HCT116 (cell line): ENCODE results near the gene LSAMP. TPM values are rescaled to one million over a fixed set of nuclear protein-coding genes. Genes with fewer than 3 reads are reported as not detected.

Source experiments
- ATAC-seq: fragments of 200-7000 bp; cut with Tn5 transposase; 2 replicates; pipeline ENCODE4 v1.9.1; 2020; ENCODE audit warnings: mild to moderate bottlenecking, moderate library complexity
- BruUV-seq: library from RNA; stranded (reverse); fragments of 400-500 nt; replicated peaks from 2 replicates; lab custom pipeline; 2021; lab: Mats Ljungman, UMichigan
- CTCF ChIA-PET: fragments of 300-600 bp; sonication (Branson Sonifier 250); formaldehyde crosslinking; loops from one replicate; lab custom pipeline; 2021; ENCODE audit warnings: antibody characterized with exemption; lab: Charles Lee
- POLR2A ChIA-PET: fragments of 300-600, 350-600 bp; sonication (Branson Sonifier 250); formaldehyde crosslinking; loops from one replicate; lab custom pipeline; 2021; ENCODE audit warnings: antibody characterized with exemption; lab: Charles Lee
- RAD21 ChIA-PET, 2 experiments: fragments of 300-600 bp; sonication (Branson Sonifier 250); formaldehyde crosslinking; loops; one replicate each; lab custom pipeline; 2023; ENCODE audit warnings: low total read pairs in 2 of 2; ENCODE audit not compliant: uncharacterized antibody in 2 of 2, unreplicated experiment in 2 of 2, low non-redundant PET in 1 of 2; lab: Charles Lee
- DNase-seq: peaks from one replicate; pipeline ENCODE4 v3.0.0-alpha.2; 2010; ENCODE audit warnings: low read depth, low spot score
- H2AFZ ChIP-seq: fragments of 200-600 bp; shearing (Covaris generic), sonication (generic); 2 replicates; pipeline ENCODE4 v1.6.1; 2017; ENCODE audit warnings: low read depth, mixed run types, mixed read lengths, antibody characterized with exemption, low read length; ENCODE audit not compliant: poor library complexity, severe bottlenecking
- H3K27ac ChIP-seq: 2 replicates; pipeline ENCODE4 v1.5.1; 2012; ENCODE audit warnings: low read depth, low read length
- H3K27me3 ChIP-seq: fragments of 200-600 bp; sonication (generic); 2 replicates; pipeline ENCODE4 v1.6.1; 2016; ENCODE audit warnings: mixed run types, low read length, mixed read lengths; ENCODE audit not compliant: insufficient read depth
- H3K36me3 ChIP-seq, 2 experiments: fragments of 200-500 bp in 1 of 2; fragments of 200-600 bp in 1 of 2; sonication (Bioruptor generic) in 1 of 2; sonication (generic) in 1 of 2; 2 replicates each; pipeline versions ENCODE4 v1.5.1 to v1.6.1; 2014 to 2016; ENCODE audit warnings: low read length in 2 of 2, inconsistent platforms in 1 of 2, mixed read lengths in 1 of 2, mixed run types in 1 of 2; ENCODE audit not compliant: insufficient read depth in 2 of 2, control insufficient read depth in 1 of 2
- H3K4me1 ChIP-seq, 2 experiments: fragments of 200-600 bp in 1 of 2; sonication (generic) in 1 of 2; 2 replicates each; pipeline versions ENCODE4 v1.5.1 to v1.6.1; 2012 to 2017; ENCODE audit warnings: low read length in 2 of 2, inconsistent platforms in 1 of 2, mild to moderate bottlenecking in 1 of 2, mixed read lengths in 1 of 2, mixed run types in 1 of 2, moderate library complexity in 1 of 2; ENCODE audit not compliant: insufficient read depth in 2 of 2, control insufficient read depth in 1 of 2
- H3K4me2 ChIP-seq: fragments of 200-600 bp; sonication (generic); 2 replicates; pipeline ENCODE4 v1.6.1; 2017; ENCODE audit warnings: mixed run types, low read length, mixed read lengths
- H3K4me3 ChIP-seq, 2 experiments: fragments of 200-600 bp in 1 of 2; sonication (generic) in 1 of 2; replicated peaks in 1 of 2; 2 replicates each; pipeline ENCODE4 v1.5.1; 2011 to 2016; ENCODE audit warnings: low read length in 2 of 2, control low read depth in 1 of 2, low read depth in 1 of 2, mild to moderate bottlenecking in 1 of 2, mixed read lengths in 1 of 2, mixed run types in 1 of 2
- H3K79me2 ChIP-seq: fragments of 200-600 bp; sonication (generic); 2 replicates; pipeline ENCODE4 v1.6.1; 2017; ENCODE audit warnings: mild to moderate bottlenecking, mixed run types, low read length, moderate library complexity, mixed read lengths; ENCODE audit not compliant: insufficient read depth
- H3K9ac ChIP-seq: fragments of 200-600 bp; sonication (generic); 2 replicates; pipeline ENCODE4 v1.6.1; 2016; ENCODE audit warnings: low read length, mixed read lengths
- H3K9me2 ChIP-seq: fragments of 200-600 bp; sonication (generic), shearing (Covaris generic); 2 replicates; pipeline ENCODE4 v1.6.1; 2017; ENCODE audit warnings: mixed run types, mild to moderate bottlenecking, moderate library complexity; ENCODE audit not compliant: insufficient read depth
- H3K9me3 ChIP-seq, 2 experiments: fragments of 200-500 bp in 1 of 2; fragments of 200-600 bp in 1 of 2; sonication (Bioruptor generic) in 1 of 2; sonication (generic) in 1 of 2; 2 replicates each; pipeline ENCODE4 v1.6.1; 2014 to 2017; ENCODE audit warnings: low read length in 2 of 2, mixed read lengths in 2 of 2, inconsistent platforms in 1 of 2, low read depth in 1 of 2, mild to moderate bottlenecking in 1 of 2, mixed run types in 1 of 2, moderate library complexity in 1 of 2; ENCODE audit not compliant: control insufficient read depth in 1 of 2, insufficient read depth in 1 of 2
- H4K20me1 ChIP-seq: fragments of 200-600 bp; sonication (generic), shearing (Covaris generic); 2 replicates; pipeline ENCODE4 v1.6.1; 2017; ENCODE audit warnings: mixed run types, mild to moderate bottlenecking, moderate library complexity; ENCODE audit not compliant: insufficient read depth
- EGR1 ChIP-seq: IDR thresholded peaks from 2 replicates; pipeline ENCODE4 v1.6.1; 2012; ENCODE audit warnings: low read depth
- ELF1 ChIP-seq: IDR thresholded peaks from 2 replicates; pipeline ENCODE4 v1.6.1; 2012; ENCODE audit warnings: low read depth, borderline replicate concordance
- EZH2 ChIP-seq: fragments of 200-600 bp; sonication (generic); IDR thresholded peaks from 2 replicates; pipeline ENCODE4 v1.6.1; 2017; ENCODE audit warnings: antibody characterized with exemption, mixed run types
- EZH2phosphoT487 ChIP-seq: fragments of 200-600 bp; IDR thresholded peaks from 2 replicates; pipeline ENCODE4 v1.6.1; 2018; ENCODE audit warnings: antibody characterized with exemption, borderline replicate concordance
- JUND ChIP-seq: IDR thresholded peaks from 2 replicates; pipeline ENCODE4 v1.6.1; 2012
- POLR2A ChIP-seq: IDR thresholded peaks from 2 replicates; pipeline ENCODE4 v1.7.0; 2011; ENCODE audit warnings: borderline replicate concordance; ENCODE audit not compliant: insufficient read depth, insufficient read length; ENCODE audit errors: extremely low read depth
- RAD21 ChIP-seq: IDR thresholded peaks from 2 replicates; pipeline ENCODE4 v1.6.1; 2012; ENCODE audit warnings: low read depth, mild to moderate bottlenecking
- SP1 ChIP-seq: IDR thresholded peaks from 2 replicates; pipeline ENCODE4 v1.6.1; 2012; ENCODE audit warnings: low read depth
- SRF ChIP-seq: IDR thresholded peaks from 2 replicates; pipeline ENCODE4 v1.6.1; 2012; ENCODE audit warnings: low read depth
- YY1 ChIP-seq: IDR thresholded peaks from 2 replicates; pipeline ENCODE4 v1.6.1; 2011; ENCODE audit warnings: low read length, low read depth, moderate library complexity, mild to moderate bottlenecking; ENCODE audit not compliant: insufficient replicate concordance; ENCODE audit errors: extremely low read depth
- intact Hi-C: fragments of 100-400 bp; cut with micrococcal nuclease; formaldehyde crosslinking; loops from 2 replicates; pipeline ENCODE4 v1.10.0; 2022
- total RNA-seq: library from RNA; stranded (reverse); gene quantifications from one replicate; pipeline ENCODE4 v1.2.1, GENCODE V29; 2021; ENCODE audit not compliant: unreplicated experiment
- TF ChIP-seq, protein P1 (sequence below): IDR thresholded peaks from 2 replicates; pipeline ENCODE4 v1.6.1; 2012

LSAMP gene
- total RNA-seq, 1 experiment from 2014 or later = 0.25 TPM

DNA sequence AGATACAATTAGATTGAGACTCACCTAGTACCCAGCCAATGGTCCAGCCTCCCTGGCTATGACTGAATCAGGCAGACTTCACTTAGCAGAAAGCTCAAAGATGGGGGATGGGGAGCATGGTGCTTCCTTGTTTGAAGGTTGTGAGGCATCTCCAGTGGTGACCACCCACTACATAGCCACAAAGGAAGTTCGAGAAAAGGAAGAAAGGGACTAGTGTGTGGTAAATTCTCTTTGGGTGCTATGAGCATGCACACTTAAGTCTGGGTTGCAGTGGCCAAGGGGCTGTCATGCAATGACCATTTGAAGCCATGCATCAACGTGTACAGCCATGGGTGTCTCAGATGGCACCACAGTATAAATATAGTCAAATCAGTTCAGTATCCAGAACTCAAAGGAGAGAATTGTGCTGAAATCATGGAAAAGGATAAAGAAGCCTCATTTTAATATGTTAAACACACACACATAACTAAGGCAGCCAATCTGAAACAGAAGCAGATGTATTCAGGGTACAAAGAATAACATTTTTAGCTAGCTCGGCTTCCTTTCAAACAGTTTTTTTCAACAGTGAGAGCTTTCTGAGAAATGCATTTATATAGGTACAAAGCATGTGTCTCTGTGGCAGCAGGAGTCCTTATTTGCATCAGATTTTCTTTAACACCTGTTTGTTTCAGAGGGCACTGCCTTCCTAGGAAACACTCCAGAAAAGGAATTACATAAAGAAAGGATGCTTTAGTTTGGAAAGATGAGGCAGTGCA, 546.5 kb downstream of the LSAMP start:
- Histone ChIP-seq H3K4me2 (no peak overlapping the region), H2AFZ (no peak overlapping the region), H3K27me3 (peaks cover 71% of the 10 kb centered on the region), H3K4me3 (no peak overlapping the region), H4K20me1 (no peaks in the 10 kb centered on the region), H3K9ac (no peak overlapping the region), H3K4me1 (no peaks in the 10 kb centered on the region), H3K9me3 (no peaks in the 10 kb centered on the region), H3K36me3 (no peaks in the 10 kb centered on the region)
- CTCF ChIA-PET = no interaction called here
- POLR2A ChIA-PET = no interaction called here
- no peak for ATAC-seq
- no peak for DNase-seq
- RAD21 ChIA-PET = no interaction called here
- TF ChIP-seq EZH2 = no peak
- TF ChIP-seq YY1 = no peak
- TF ChIP-seq, protein P1, sequence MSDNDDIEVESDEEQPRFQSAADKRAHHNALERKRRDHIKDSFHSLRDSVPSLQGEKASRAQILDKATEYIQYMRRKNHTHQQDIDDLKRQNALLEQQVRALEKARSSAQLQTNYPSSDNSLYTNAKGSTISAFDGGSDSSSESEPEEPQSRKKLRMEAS = no peak
- TF ChIP-seq JUND = no peak
- no peak for TF ChIP-seq EGR1
- TF ChIP-seq EZH2phosphoT487 = no peak
- TF ChIP-seq RAD21 = no peak
- TF ChIP-seq SP1 = no peak
- no peak for TF ChIP-seq SRF
- TF ChIP-seq, all 23 proteins: peak for 0
- no TSS peak for BruUV-seq
- intact Hi-C loops = no loop called here
- H3K9me2 ChIP-seq = no peaks in the 10 kb centered on the region
- no peaks in the 10 kb centered on the region for H3K79me2 ChIP-seq
- no peak overlapping the region for H3K27ac ChIP-seq

DNA sequence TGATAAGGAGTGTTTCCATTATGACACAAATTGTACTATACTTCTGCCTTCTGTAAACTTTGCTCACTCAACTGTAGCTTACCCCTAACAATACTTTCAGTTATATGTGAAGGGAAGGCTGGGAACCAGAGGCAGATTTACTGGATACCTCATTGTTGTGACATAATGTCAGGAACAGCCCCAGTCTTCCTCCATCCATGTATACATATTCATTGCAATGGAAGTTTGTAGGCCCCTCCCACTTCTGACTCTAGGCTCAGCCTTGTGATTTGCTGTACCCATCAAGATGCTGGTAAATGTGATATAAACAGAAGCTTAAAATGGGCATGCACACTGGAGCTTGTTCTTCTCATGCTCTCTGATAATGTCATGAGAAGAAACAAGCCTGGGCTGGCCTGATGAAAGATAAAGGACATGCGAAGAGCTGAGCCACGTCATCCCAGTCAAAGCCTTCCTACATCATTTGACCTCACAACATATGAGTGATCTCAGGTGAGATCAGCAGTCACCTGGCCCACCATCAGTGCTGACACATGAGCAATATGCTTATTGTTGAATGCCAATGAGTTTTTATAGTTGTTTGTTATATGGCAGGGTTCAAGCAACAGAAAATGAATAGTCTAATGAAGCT, 554.2 kb downstream of the LSAMP start:
- Histone ChIP-seq H2AFZ (no peak overlapping the region), H3K4me2 (no peak overlapping the region), H3K27me3 (peaks cover 64% of the 10 kb centered on the region), H3K4me1 (no peaks in the 10 kb centered on the region), H3K9me2 (no peaks in the 10 kb centered on the region), H3K79me2 (no peaks in the 10 kb centered on the region), H3K36me3 (no peaks in the 10 kb centered on the region), H3K9ac (no peak overlapping the region), H4K20me1 (no peaks in the 10 kb centered on the region), H3K4me3 (no peak overlapping the region), H3K27ac (no peak overlapping the region), H3K9me3 (no peaks in the 10 kb centered on the region)
- ChIA-PET RAD21 (no interaction called here), CTCF (no interaction called here), POLR2A (no interaction called here)
- DNase-seq (no peak), ATAC-seq (no peak)
- TF ChIP-seq POLR2A (no peak), ELF1 (no peak)
- intact Hi-C loops = no loop called here
- BruUV-seq = no TSS peak
